ENCODE data around the gene CTNNA2. TPM values are rescaled to one million over a fixed set of nuclear protein-coding genes. Genes with fewer than 3 reads are reported as not detected.

CTNNA2 gene
- total RNA-seq, 1 experiment from 2014 or later, result 0.54 TPM

GRCh38 chr2:79985145-79985544, 472.3 kb downstream of the CTNNA2 start:
- Histone ChIP-seq H3K27me3 (ENCODE audit: control insufficient read depth, insufficient read depth, low read length) (no peaks in the 10 kb centered on the region), H3K4me3 (ENCODE audit: low read depth in 2 of 2, low read length in 2 of 2) (no peak overlapping the region), H3K36me3 (ENCODE audit: control insufficient read depth, insufficient read depth, low read length) (no peaks in the 10 kb centered on the region), H3K9me3 (ENCODE audit: control insufficient read depth, insufficient read depth, low read depth, low read length) (no peaks in the 10 kb centered on the region), H3K4me1 (ENCODE audit: control insufficient read depth, insufficient read depth, low read length) (no peaks in the 10 kb centered on the region), H3K27ac (ENCODE audit: low read length) (no peak overlapping the region)
- CTCF ChIA-PET, result no interaction called here
- no TSS peak for BruUV-seq (replicated peaks)
- DNase-seq (ENCODE audit: low read depth, low spot score), result no peak
- no peak for ATAC-seq
- no peak for TF ChIP-seq TCF7L2 (IDR thresholded peaks at IDR 0.05; ENCODE audit: low read depth, low read length)
- TF ChIP-seq, protein P1, sequence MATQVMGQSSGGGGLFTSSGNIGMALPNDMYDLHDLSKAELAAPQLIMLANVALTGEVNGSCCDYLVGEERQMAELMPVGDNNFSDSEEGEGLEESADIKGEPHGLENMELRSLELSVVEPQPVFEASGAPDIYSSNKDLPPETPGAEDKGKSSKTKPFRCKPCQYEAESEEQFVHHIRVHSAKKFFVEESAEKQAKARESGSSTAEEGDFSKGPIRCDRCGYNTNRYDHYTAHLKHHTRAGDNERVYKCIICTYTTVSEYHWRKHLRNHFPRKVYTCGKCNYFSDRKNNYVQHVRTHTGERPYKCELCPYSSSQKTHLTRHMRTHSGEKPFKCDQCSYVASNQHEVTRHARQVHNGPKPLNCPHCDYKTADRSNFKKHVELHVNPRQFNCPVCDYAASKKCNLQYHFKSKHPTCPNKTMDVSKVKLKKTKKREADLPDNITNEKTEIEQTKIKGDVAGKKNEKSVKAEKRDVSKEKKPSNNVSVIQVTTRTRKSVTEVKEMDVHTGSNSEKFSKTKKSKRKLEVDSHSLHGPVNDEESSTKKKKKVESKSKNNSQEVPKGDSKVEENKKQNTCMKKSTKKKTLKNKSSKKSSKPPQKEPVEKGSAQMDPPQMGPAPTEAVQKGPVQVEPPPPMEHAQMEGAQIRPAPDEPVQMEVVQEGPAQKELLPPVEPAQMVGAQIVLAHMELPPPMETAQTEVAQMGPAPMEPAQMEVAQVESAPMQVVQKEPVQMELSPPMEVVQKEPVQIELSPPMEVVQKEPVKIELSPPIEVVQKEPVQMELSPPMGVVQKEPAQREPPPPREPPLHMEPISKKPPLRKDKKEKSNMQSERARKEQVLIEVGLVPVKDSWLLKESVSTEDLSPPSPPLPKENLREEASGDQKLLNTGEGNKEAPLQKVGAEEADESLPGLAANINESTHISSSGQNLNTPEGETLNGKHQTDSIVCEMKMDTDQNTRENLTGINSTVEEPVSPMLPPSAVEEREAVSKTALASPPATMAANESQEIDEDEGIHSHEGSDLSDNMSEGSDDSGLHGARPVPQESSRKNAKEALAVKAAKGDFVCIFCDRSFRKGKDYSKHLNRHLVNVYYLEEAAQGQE (IDR thresholded peaks at IDR 0.05; ENCODE audit: insufficient read depth in 1 of 2, low read depth in 2 of 2, low read length in 1 of 2), result no peak
- TF ChIP-seq, protein P2, sequence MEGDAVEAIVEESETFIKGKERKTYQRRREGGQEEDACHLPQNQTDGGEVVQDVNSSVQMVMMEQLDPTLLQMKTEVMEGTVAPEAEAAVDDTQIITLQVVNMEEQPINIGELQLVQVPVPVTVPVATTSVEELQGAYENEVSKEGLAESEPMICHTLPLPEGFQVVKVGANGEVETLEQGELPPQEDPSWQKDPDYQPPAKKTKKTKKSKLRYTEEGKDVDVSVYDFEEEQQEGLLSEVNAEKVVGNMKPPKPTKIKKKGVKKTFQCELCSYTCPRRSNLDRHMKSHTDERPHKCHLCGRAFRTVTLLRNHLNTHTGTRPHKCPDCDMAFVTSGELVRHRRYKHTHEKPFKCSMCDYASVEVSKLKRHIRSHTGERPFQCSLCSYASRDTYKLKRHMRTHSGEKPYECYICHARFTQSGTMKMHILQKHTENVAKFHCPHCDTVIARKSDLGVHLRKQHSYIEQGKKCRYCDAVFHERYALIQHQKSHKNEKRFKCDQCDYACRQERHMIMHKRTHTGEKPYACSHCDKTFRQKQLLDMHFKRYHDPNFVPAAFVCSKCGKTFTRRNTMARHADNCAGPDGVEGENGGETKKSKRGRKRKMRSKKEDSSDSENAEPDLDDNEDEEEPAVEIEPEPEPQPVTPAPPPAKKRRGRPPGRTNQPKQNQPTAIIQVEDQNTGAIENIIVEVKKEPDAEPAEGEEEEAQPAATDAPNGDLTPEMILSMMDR (IDR thresholded peaks at IDR 0.05), result no peak
- no peak for TF ChIP-seq SIN3A (IDR thresholded peaks at IDR 0.05; ENCODE audit: borderline replicate concordance, insufficient read depth, low read depth, low read length)
- TF ChIP-seq POLR2AphosphoS5 (IDR thresholded peaks at IDR 0.05; ENCODE audit: low read depth, low read length), result no peak
- in situ Hi-C loops (cut with HindIII; ENCODE audit: low pct_unique_long_range_greater_than_20kb, low sequenced_read_pairs), result no loop called here
- POLR2A ChIA-PET, result no interaction called here
- intact Hi-C loops (cut with micrococcal nuclease; ENCODE audit: unreplicated experiment), result no loop called here

- no peak for TF ChIP-seq SIN3A (IDR thresholded peaks at IDR 0.05; ENCODE audit: borderline replicate concordance, insufficient read depth, low read depth, low read length)
- TF ChIP-seq POLR2AphosphoS5 (IDR thresholded peaks at IDR 0.05; ENCODE audit: low read depth, low read length), result no peak
- TF ChIP-seq, protein P2 (IDR thresholded peaks at IDR 0.05), result no peak
- no peak for TF ChIP-seq TCF7L2 (IDR thresholded peaks at IDR 0.05; ENCODE audit: low read depth, low read length)
- TF ChIP-seq, protein P1 (IDR thresholded peaks at IDR 0.05; ENCODE audit: insufficient read depth in 1 of 2, low read depth in 2 of 2, low read length in 1 of 2), result no peak
- ChIA-PET POLR2A (no interaction called here), CTCF (no interaction called here)
- H3K4me3 ChIP-seq (ENCODE audit: low read depth in 2 of 2, low read length in 2 of 2), result no peak overlapping the region
- H3K36me3 ChIP-seq (ENCODE audit: control insufficient read depth, insufficient read depth, low read length), result no peaks in the 10 kb centered on the region
- no peak overlapping the region for H3K27ac ChIP-seq (ENCODE audit: low read length)
- BruUV-seq (replicated peaks), result no TSS peak
- intact Hi-C loops (cut with micrococcal nuclease; ENCODE audit: unreplicated experiment), result no loop called here
- in situ Hi-C loops (cut with HindIII; ENCODE audit: low pct_unique_long_range_greater_than_20kb, low sequenced_read_pairs), result no loop called here
- ATAC-seq (no peak), DNase-seq (ENCODE audit: low read depth, low spot score) (no peak)
- no peaks in the 10 kb centered on the region for H3K4me1 ChIP-seq (ENCODE audit: control insufficient read depth, insufficient read depth, low read length)
- no peaks in the 10 kb centered on the region for H3K9me3 ChIP-seq (ENCODE audit: control insufficient read depth, insufficient read depth, low read depth, low read length)
- no peaks in the 10 kb centered on the region for H3K27me3 ChIP-seq (ENCODE audit: control insufficient read depth, insufficient read depth, low read length)
These were observed 472.7 kb downstream of the CTNNA2 start for GRCh38 chr2:79985571-79985970.

Measured in Panc1 (cell line).